Fibroblast of skin of right biceps (primary cell): ENCODE data around the gene LCMT1.
"Not testable (repeated sequence)": the region's sequence is repeated elsewhere in the genome, so short reads cannot be mapped to it uniquely, and the experiment has no call there.

Experiments
- DNase-seq: peaks from one replicate; pipeline ENCODE4 v3.0.0-alpha.2; 2013

The LCMT1 gene

GRCh38 chr16:25111403-25112166, at the start of gene LCMT1:
Gene LCMT1 (plus strand): TSS chr16:25111742. CDS start chr16:25111884, 142 bp downstream.
- peak; percentile 98 for DNase-seq

DNA sequence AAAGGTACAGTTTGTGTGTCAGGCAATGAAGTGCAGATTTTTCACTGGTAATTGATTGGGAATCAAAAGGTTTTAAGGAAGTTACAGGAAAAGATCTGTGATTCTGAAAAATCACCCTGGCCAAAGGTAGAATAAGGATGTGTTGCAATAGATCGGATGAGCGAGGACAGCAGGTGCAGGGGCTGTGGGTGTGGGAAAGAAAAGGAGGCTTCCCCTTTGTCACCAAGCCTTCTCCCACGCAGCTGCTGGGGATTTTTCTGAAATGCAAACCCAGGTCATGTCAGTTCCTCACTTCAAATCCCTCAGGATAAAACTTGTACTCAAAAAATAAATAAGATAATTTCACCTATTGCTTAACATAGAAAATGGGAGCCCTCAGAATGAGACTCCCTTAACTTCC, 48.4 kb upstream of the LCMT1 start:
- DNase-seq = no peak

DNA sequence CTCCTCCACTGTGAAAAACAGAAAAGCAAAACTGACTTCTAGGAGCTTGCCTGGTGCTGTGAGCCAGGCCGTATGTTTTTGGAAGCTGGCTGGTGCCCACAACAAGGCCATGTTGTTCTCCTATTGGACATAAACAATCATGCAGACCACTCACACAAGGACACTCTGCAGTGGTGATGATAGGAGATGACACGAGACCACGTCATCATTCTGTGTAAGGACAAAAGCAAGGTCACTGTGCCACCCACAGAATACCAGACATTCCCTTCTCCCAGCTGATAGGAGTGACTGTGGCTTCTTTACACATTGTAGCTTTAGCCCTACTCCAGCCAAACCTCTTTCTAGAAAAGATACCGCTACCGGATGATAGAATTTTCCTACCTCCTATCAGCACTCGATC, 47.7 kb upstream of the LCMT1 start:
- peak; percentile 33 for DNase-seq

- DNase-seq = not testable (repeated sequence)
These were observed 47.3 kb upstream of the LCMT1 start for GRCh38 chr16:25064281-25064680.

DNA sequence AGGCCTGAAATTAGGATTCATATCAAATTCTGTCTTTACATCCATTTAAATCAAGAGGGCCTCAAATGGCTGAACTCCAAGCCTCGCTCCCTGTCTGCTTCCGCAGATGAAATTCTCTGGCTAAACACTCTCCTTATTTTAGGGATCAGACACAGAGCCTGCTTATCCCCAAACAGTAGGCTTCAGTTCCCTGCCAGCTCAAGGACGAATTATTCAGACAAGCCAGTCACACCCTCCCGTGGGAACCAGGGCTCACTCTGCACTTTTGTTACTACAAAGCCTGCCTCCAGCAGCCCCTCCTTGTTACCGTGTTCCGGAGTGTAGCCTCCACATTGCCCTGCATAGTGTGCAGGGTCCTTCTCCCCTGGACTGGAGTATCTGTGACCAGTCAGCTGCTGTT, 46.6 kb upstream of the LCMT1 start:
- DNase-seq = no peak

- no peak for DNase-seq
These were observed 45.6 kb upstream of the LCMT1 start for GRCh38 chr16:25065899-25066298.

DNA sequence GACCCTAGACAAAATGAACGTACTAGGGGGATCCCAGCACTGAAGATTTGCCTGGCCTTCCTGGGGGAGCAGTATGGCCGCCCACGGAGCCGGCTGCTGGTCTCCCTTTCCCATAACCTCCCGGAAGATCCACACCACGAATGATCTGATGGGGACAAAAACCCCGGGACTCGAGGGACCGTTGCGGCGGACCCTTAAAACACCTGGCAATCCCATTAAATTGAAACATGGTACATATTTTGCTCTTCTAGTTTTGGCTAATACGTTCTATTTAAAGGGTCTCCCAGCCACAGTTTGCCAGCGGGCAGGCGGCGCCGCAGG, 45.2 kb upstream of the LCMT1 start:
- no peak for DNase-seq

- DNase-seq = peak; percentile 74
These were observed 44.6 kb upstream of the LCMT1 start for GRCh38 chr16:25066747-25067631.

DNA sequence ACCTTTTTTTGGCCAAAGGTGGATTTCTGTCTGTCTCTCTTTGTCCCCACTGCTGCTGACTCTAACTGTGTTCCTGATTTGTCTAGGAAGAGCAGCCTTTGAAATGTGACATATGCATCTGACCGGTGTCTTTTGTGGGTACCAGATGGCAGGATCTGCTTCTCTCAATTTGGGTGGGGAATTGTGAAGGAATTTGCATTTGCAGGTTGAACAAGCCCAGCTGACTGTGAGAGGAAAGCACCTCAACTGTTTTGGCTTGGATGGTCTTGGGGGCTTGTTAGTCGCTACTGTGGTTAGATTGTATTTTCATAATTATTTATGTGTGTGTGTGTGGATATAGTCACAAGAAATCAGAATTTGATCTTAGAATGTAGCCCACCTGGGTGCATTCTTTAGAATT, 37.7 kb upstream of the LCMT1 start:
- DNase-seq = no peak

- no peak for DNase-seq
These were observed 33.1 kb upstream of the LCMT1 start for GRCh38 chr16:25078386-25078978.

DNA sequence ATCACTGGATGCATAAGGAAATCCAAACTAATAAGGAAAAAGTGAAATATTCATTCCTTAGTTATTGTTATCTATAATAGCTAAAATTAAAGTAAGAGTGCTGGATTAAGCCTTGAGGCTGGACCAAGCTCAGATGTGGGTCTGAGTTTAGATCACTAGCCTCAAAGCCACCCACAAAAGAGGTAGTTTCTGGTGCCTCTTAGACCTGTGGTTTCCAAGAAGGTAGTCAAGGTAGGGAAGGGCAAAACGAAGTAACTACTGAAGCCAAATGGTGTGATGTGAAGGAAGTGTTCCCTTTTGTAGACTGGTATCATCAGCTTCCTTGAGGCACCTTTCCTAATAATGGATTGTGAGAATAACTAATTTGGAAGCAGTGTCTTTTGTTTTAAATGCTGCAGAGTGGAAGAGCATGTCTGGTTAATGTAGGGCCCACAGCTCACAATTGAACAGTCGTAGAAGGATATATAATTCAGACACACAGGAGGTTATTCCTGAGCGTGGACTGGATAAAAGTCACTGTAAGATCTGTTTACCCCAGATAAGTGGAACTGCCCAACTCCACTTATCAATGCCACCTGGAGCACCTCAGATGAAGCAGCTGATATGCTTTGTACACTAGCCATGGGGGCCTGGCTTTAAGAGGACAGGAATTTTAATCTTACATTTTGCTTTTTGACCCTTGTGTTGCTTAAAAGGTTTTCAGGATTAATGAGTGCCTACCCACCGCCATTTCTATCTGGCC, 31.7 kb upstream of the LCMT1 start:
- DNase-seq = no peak

DNA sequence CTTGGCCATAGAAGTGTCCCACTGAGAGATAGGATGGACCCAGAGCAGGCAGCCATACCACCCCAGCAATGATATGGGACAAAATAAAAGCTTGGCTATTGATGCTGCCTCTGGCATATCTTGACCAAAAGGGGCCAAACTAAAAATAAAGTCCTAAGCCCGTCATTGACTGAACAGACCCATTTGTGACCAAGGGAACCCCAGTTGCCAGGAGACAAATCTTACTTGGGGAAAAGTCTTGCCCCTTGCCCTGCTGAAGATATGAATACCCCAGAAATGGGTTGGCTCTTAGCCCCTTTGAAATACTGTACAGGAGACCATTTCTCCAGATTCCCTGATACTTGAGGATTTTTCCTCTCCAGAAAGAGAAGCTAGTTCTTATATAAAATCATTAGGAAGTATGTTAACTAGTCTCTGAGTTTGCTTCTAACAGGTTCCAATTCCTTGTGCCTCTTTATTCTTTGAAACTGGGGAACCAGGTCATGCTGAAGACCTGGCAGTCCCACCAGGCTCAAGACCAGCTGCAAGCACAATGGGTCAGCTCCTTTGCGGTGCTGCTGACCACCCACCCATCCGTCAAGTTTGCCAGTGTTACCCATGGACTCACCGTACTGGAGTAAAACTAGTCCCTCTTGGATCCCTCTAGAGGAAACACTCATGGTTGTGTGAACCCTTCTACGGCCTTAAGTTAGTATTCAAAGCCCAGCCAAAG, 31.0 kb upstream of the LCMT1 start:
- DNase-seq = no peak

DNA sequence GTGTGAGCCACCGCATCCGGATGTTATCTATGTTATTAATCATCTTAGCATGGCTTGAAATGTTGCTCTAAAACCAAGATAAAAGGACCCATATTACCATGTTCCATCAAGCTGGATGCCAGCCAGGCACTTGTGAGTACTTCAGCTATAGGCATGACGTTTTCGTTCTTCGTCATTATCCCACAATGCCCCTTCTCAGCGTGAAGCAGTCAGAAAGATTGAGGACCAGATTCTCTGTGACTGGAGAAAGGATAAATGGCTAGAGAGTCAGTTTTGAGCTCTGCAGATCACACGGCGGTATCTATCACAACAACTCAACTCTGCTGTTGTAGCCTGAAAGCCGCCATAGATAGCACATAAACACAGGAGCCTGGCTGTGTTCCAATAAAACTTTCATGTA, 29.8 kb upstream of the LCMT1 start:
- DNase-seq = no peak

DNA sequence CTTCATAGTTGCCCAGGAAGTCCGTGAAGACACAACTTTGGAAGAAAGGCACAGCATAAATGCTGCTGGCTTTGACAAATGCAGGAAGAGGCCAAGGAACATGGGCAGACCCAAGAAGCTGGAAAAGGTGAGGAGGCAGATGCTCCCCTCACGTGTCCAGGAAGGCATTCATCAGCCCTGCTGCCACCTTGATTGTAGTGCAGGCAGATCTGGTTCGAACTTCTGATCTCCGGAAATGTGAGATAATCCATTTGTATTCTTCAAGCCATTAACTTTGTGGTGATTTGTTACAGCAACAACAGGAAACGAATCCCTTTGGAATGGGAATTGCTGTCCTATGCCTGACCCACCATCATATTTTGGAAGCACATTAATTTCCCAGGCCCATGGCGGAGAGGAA, 28.5 kb upstream of the LCMT1 start:
- no peak for DNase-seq

DNA sequence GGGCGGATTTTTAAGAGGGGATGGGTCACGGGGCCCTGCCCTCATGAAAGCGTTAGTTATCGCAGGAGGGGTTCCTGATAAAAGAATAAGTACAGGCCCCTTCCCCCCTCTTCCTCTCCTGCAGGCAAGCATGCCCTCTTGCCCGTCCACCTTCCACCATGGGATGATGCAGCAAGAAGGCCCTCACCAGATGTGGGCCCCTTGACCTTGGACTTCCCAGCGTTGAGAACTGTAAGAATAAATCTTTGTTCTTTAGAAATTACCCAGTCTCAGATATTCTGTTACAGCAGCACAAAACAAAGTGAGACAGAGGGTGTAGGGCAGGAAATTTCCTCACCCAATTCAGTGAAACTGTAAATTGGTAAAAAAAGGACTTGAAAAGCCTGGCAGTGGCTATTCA, 27.8 kb upstream of the LCMT1 start:
- no peak for DNase-seq

- DNase-seq = no peak
These were observed 26.7 kb upstream of the LCMT1 start for GRCh38 chr16:25084797-25085196.

DNA sequence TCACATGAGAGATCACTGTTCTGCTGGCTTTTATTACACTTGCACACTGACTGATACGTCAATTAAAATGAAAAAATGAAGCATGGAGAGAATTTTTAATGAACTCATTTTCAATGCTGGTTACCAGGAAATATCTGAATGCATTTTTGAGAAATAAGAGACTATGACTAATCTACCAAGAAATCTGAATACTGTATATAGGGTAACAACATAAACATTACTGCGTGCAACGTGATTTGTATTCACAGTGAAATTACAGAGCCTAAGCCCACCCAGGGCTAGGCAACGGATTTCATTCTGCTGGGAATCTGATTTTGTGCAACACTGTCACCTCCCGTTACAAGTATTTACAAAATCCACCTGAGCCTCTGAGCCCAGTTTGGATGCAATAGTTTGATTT, 23.8 kb upstream of the LCMT1 start:
- no peak for DNase-seq

GRCh38 chr16:25089351-25089750, 22.2 kb upstream of the LCMT1 start:
- DNase-seq = no peak

DNA sequence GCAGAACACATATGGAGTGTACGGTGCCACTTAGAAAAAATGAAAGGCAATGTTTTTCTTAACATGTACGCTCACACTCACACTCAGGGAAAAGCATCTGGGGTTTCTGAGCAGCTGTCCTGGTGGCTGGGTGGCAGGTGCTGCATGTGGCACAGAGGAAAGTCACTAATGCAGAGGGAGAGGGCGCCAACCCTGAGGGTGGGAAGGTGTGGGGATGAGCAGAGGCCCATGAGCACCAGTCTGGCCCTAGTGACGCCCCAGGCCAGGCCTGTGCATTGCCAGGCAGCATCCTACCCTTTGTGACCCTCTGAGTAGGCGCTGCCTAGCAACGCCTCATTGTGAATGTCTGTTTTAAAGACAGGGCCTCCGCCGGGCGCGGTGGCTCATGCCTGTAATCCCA, 19.1 kb upstream of the LCMT1 start:
- no peak for DNase-seq

- no peak for DNase-seq
These were observed 18.1 kb upstream of the LCMT1 start for GRCh38 chr16:25093208-25094061.

DNA sequence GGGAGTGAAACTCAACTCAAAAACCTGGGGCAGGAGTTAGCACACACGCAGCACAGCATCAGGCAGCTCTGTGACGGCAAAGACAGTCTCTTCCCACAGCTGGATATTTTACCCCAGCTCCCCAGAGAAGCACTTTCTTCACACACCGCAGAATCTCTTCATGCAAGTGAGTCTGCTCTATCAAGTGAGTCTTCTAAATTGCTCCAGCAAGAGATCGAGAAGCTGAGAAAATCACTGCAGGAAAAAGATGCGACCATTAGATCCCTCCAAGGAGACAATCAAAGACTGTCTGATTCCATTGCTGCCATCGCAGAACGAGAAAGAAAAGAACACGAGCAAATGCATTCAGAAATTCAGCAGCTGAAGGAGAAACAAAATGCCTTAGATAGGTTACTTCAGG, 16.9 kb upstream of the LCMT1 start:
- DNase-seq = no peak

DNA sequence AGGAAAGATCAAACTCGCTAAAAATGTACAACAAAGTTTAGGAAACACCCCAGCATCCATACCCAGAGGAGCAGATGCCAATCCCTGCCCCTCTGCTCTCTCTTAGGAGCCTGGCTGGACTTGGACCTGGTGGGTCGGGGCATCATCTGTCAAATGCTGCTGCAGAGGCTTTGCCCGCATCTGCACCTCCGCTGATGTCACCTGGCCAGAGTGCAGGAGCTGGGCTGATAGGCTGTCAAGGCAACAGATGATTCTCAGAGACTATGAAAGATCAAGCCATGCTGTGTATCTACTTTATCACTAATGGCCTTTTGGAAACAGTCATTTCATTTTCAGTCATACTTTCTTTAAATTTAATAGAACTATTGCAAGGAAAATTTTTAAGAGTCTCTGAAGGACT, 15.9 kb upstream of the LCMT1 start:
- DNase-seq = no peak
